ENCODE measurements around the gene UNC93B1.
A peak's percentile ranks its signal among the peaks of the same experiment; 100 is the strongest.

Gene UNC93B1, protein sequence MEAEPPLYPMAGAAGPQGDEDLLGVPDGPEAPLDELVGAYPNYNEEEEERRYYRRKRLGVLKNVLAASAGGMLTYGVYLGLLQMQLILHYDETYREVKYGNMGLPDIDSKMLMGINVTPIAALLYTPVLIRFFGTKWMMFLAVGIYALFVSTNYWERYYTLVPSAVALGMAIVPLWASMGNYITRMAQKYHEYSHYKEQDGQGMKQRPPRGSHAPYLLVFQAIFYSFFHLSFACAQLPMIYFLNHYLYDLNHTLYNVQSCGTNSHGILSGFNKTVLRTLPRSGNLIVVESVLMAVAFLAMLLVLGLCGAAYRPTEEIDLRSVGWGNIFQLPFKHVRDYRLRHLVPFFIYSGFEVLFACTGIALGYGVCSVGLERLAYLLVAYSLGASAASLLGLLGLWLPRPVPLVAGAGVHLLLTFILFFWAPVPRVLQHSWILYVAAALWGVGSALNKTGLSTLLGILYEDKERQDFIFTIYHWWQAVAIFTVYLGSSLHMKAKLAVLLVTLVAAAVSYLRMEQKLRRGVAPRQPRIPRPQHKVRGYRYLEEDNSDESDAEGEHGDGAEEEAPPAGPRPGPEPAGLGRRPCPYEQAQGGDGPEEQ
- total RNA-seq = 12.2 to 19.0 (median 15.2) reads per million in 4 experiments

DNA sequence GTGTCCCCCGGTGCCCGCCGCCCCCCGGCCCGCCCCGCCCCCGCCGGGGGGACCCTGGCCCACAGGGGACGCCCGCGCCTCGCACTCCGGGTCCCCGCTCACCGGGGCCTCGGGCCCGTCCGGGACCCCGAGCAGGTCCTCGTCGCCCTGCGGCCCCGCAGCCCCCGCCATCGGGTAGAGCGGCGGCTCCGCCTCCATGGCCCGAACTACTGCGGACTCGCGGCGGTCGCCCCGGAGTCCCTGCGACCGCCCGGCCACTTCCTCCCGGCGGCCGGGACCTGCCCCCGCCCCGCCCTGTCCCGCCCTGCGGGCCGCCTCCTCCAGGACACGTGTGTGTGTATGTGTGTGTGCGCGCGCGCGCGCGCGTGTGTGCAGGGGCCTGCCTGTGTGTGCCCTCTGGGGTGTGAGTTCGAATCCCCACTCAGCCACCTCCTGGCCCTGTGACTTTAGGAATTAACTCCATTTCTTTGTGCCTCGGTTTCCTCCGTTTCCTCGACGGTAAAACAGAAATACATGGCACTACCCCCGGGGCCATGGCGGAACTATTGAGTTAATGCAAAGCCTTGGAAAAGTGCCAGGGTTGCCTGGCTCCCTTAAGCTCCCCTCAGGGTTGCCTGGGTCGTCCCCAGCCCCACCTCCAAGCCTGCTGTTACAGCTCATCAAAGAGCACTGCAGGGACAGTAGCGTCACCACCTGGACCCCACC, at the start of gene UNC93B1:
Gene UNC93B1 (minus strand): TSS at position 252 of the 705 bp plus-strand sequence. CDS start 54 bp downstream, at position 198.
- DNase-seq = peak; percentile 48

DNA sequence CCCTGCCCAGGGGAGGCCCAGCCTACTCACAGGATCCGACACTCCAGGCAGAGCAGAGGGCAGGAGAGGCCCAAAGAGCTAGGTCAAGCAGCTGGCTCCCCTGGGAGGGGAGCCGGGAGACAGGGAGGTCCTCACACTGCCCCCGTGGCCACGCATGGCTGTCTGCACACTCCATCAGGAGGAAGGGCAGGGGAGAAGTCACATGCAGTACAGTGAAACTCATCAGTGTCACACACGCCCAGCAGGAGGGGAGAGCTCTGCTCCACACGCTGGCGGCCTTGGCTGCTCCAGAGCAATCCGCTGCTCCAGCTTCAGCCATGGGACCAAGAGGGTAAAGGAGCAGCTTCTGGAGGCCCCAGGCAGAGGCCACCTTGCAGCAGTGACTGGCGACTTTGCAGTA, 49.2 kb upstream of the UNC93B1 start:
- no peak for DNase-seq

DNA sequence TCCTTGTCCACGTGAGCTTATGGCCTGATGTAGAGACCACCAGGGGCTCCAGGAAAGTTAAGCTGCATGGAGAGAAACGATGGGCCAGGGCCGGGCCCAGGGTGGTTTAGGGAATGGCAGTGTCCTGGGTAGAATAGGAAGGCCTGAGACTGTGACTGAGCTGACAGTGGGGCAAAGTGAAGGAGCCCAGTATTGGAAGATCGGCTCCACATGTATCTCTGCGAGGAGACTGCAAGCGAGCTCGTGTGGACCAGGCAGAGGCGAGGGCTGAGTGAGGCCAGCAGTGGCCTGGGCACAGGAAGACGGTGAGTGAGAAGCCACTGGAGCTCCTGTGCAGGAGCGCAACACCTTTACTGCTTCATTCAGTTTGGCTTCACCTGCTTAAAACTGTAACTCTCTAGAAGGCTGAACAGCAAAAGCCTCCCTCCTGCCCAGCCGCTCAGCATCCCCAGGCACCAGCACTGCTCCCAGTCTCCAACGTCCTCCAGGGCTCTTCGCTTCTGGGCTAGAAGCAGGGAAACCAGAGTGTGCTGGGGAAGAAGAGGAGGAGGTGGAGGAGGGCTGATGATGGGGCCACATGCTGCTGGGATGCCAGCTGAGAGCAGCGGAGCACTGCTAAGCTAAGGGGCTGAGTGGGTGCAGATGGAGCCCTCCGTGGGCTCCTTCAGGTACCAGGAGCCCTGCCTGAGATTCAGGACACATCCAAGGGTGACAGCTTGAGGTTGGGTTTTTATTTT, 48.4 kb upstream of the UNC93B1 start:
- DNase-seq = no peak

DNA sequence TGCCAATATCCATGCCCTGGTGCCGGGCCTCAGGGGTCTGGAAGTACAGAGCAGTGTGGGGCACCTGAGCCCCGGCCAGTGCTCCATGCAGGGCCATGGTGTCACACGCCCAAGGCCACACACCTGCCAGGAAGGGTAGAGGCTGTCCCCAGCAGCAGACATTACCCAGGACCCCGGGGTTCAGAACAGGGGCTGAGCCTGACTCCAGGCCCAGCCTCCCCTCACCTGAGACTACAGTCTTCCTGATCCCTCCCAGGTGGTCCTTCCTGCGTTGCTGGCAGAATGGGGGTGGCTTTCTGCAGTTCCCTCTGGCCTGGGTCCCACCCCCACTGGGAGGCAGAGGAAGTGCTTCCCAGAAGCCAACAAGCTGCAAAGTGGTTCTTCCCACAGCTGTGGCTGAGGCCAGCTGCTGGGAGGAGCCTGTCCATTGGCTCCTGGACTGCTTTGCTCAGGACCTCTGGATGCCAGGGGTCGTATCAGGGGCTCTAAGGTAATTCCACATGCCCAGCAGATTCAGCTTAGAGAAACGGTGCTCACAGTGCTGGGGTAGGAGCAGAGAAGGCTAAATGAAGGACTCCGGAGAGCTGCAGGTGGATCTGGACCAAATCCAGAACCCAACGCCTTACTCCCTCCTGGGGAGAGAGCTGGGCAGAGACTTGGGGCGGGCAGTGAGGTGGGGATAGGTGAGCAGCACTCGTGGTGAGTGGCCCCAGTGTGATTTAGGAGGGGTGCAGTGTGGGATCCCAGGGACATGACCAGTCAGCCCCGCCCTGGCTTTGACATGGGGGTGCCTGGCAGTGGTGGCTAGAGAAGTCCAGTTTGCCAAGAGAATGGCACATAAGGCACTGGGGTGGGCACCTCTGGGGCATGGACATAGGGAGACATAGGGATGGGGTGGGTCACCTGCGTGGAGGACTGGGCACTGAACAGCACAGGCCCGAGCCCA, 47.6 kb upstream of the UNC93B1 start:
- no peak for DNase-seq

DNA sequence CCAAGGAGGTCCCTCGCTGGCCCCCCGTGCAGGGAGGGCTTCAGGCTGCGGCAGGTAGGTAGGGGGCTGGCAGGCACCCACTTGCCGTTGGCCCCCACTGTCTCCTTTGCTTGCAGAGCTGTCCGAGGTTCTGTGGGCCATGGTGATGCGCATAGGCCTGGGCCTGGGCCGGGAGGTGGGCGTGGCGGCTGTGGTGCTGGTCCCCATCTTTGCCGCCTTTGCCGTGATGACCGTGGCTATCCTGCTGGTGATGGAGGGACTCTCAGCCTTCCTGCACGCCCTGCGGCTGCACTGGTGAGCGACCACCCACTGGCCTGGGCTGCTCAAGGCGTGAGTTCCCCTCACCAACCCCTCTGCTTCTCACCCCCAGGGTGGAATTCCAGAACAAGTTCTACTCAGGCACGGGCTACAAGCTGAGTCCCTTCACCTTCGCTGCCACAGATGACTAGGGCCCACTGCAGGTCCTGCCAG, 46.5 kb upstream of the UNC93B1 start:
- DNase-seq = no peak

DNA sequence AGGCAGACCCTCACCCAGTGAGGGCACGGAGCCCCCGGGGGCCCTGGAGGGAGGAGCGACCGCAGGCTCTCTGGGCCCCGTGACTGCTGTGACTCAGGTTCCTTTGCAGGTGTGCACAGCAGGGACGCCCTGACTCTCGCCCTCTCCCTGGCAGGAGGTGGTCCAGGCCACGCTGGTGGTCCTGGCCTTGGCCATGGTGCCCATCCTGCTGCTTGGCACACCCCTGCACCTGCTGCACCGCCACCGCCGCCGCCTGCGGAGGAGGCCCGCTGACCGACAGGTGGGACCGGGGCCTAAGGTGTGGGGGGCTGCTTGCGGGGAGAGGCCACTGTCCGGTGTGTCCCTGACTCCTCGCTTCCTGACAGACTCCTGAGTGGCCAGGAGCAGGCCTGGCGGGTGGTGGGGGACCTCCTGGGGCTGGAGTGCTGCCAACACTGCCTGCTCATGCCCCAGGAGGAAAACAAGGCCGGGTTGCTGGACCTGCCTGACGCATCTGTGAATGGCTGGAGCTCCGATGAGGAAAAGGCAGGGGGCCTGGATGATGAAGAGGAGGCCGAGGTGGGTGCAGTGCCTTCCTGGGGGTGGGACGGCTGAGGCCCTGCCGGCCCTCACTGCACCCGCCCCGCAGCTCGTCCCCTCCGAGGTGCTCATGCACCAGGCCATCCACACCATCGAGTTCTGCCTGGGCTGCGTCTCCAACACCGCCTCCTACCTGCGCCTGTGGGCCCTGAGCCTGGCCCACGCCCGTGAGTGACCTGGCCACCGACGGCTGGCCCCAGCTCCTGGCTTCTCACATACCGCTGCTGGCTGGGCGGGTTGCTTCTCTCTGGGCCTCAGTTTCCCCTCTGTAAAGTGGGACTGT, 45.8 kb upstream of the UNC93B1 start:
- DNase-seq = no peak

DNA sequence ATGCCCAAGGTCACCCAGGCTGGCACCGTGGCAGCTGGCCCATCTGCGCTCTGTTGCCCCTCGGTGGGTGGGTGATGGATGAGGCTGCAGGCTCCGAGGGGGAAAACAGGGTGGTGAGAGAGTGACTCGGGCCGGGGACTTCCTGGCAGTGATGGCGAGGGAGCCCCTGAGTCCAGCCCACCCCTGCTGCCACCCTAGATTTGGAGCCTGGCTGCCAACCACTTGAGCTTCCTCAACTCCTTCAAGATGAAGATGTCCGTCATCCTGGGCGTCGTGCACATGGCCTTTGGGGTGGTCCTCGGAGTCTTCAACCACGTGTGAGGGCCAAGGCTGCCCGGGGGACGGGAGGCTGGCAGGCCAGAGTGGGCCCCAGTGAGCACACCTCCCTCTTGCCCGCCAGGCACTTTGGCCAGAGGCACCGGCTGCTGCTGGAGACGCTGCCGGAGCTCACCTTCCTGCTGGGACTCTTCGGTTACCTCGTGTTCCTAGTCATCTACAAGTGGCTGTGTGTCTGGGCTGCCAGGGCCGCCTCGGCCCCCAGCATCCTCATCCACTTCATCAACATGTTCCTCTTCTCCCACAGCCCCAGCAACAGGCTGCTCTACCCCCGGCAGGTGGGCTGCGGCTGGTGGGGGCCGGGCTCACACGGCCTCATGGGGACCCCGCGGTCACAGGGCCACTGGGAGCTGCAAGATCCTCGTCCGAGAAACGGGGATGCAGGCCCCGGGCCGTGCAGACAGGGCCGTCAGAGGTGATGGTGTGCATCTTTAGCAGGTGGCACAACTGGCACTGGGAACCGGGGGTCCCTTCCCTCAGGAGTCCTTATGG, 45.0 kb upstream of the UNC93B1 start:
- DNase-seq = no peak

DNA sequence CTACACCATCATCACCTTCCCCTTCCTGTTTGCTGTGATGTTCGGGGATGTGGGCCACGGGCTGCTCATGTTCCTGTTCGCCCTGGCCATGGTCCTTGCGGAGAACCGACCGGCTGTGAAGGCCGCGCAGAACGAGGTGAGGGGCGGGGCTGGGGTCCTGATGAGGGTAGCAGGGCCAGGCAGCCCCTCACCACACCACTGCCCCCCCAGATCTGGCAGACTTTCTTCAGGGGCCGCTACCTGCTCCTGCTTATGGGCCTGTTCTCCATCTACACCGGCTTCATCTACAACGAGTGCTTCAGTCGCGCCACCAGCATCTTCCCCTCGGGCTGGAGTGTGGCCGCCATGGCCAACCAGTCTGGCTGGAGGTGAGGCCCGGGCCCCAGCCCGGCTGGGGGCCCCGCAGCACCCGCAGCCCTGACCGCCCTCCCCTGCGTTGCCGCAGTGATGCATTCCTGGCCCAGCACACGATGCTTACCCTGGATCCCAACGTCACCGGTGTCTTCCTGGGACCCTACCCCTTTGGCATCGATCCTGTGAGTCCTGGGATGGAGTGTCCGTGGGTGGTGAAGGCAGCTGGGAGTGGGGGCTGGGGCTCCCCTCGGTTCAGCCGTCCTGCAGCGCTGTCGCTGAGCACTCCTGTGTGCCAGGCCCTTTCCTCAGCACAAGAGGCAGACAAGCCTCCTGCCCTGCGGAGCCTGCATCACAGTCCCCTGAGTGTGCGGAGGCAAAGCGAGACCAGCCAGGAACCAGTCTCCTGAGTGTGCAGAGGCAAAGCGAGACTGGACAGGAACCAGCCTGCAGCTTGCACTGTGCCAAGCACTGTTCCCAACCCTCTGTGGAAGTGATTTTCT, 43.8 kb upstream of the UNC93B1 start:
- no peak for DNase-seq

DNA sequence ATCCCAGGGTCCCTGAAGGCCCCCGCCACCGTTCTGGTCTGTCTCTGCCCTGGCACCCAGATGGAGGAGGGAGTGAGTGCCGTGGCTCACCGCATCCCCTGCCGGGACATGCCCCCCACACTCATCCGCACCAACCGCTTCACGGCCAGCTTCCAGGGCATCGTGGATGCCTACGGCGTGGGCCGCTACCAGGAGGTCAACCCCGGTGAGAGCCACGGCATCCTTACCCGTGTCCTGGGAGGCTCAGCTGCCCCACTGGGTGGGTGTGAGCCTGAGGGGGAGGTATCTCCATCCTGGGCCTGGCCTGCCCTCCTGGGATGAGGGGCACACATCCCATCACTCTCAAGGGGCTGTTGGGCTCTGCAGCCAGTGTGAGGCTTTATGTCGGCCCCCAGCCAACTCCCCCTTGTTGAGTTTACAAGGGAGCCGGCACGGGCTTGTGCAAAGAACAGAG, 41.0 kb upstream of the UNC93B1 start:
- no peak for DNase-seq

DNA sequence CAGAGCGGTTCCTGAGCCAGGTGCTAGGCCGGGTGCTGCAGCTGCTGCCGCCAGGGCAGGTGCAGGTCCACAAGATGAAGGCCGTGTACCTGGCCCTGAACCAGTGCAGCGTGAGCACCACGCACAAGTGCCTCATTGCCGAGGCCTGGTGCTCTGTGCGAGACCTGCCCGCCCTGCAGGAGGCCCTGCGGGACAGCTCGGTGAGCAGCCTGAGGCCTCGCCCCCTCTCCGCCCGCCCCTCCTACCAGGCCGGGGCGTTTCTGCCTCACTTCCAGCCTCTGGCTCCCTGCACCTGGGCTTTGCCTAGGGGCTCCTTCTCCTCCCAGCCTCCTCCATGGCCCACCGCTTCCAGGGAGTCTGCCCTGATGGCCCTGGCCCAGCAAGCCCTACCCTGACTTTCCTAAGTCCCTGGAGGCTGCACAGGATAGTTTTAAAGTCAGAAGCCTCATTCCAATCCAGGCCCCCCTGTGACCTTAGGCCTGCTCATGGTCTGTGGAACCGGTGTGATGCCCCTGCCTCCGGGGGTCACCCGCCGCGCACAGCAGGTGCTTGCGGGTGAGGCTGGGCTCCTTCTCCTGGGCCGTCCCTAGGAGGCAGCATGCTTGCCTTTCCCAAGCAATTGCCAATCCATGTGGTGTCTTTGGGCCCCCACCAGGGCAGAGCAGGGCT, 40.4 kb upstream of the UNC93B1 start:
- DNase-seq = no peak

DNA sequence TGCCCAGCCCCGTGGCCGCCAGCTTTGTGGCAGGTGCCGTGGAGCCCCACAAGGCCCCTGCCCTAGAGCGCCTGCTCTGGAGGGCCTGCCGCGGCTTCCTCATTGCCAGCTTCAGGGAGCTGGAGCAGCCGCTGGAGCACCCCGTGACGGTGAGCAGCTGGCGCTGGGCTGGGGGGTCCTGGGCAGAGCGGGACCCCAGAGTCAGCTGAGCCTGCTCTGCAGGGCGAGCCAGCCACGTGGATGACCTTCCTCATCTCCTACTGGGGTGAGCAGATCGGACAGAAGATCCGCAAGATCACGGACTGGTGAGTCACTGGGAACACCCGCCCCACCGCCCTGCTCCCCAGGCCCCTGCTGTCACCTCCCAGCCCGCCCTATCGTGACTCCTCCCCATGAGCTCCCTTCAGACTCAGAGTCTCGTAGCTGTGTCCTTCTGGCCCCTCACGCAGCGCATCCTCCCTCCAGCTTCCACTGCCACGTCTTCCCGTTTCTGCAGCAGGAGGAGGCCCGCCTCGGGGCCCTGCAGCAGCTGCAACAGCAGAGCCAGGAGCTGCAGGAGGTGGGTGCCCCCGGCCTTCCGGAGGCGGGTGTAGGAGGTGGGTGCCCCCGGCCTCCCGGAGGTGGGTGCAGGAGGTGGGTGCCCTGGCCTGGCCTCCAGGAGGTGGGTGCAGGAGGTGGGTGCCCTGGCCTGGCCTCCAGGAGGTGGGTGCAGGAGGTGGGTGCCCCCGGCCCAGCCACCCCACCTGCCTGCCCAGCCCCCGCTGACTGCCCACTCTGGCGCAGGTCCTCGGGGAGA, 39.6 kb upstream of the UNC93B1 start:
- DNase-seq = no peak

DNA sequence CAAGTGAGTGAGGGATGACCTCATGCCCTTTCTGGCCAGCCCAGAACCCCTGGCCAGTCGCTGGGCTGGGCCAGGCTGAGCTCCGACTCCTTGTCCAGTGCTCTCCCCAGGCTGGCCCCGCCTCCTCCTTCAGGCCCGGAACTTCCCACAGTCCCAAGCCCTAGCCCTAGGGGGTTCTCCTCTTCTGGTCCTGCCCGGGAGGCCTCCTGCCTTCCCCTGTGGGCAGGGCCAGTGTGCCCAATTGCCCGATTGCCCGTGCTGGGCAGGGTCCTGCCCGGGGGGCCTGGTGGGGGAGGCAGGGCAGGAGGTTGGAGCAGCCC, 39.1 kb upstream of the UNC93B1 start:
- no peak for DNase-seq

DNA sequence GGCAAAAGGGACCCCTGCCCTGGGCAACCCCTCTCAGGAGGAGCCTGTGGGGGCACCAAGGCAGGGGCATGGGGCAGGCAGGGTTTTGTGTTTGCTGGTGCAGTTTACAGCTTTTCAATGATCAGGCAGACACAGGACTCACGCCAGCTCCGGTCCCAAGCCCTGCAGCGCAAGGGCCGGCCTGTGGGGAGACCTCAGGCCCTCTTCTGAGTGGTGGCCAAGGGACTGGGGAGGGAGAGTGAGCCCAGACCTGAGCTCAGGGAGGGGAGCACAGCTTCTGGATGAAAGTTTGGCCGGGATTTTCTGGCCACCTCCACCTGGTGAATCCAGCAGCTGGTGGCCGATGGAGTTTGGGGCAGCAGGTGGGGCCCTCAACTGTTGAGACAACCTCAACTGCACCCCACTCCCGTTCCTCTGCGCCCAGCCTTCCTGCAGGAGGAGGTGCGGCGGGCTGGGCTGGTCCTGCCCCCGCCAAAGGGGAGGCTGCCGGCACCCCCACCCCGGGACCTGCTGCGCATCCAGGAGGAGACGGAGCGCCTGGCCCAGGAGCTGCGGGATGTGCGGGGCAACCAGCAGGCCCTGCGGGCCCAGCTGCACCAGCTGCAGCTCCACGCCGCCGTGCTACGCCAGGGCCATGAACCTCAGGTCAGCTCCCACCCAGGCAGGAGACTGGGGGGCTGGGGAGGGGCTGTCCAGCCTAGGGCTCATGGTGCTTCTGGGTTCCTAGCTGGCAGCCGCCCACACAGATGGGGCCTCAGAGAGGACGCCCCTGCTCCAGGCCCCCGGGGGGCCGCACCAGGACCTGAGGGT, 38.5 kb upstream of the UNC93B1 start:
- no peak for DNase-seq

DNA sequence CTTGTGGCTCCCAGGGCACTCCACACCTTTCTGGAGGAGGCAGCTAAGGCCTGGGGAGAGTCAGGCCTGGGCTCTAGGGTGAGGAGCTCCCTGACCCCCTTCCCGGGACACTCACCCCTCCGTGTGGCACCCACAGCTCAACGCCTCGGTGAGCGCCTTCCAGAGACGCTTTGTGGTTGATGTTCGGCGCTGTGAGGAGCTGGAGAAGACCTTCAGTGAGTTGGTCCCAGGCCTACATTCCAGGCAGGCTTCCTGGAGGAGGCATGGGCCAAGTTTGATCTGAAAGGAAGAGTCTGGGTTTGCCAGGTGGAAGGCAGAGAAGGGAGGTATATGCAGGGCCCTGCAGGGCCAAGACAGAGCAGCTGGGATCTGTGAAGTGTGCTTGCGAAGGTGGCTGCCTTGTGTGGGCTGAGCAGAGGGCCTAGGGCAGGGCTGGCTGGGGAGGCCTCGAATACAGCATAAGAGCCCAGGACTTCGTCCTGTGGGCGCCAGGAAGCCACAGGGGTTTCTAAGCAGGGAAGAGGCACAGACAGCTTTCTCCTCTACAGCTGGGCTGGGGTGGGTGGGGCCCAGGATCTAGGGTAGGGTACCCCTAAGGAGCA, 37.8 kb upstream of the UNC93B1 start:
- DNase-seq = no peak

DNA sequence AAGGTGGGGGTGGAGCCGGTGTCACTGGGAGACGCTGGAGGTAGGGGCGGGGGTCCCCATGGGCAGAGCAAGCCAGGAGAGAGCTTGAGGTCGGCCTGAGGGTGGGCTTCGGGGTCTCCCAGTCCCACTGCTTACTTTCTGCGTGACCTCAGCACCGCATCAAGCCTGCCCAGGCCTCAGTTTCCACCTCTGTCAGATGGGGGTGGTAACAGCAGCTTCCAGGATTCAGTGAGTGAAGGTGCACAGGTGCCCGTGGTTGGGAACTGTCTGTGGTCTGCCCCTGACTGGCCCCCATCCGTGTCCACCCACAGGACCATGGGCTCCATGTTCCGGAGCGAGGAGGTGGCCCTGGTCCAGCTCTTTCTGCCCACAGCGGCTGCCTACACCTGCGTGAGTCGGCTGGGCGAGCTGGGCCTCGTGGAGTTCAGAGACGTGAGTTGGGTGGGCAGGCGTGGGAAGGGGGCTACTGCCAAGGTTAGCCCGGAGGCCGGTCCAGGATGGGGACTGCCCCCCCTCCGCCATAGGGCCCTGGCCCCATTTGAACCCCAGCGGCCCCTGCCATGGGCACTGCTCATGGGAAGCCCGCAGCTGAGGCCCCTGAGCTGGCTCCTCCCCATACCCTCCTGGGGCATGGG, 37.2 kb upstream of the UNC93B1 start:
- DNase-seq = no peak

Data from effector CD8-positive, alpha-beta T cell (primary cell).